Panc1 (cell line): ENCODE data around the gene MICALL2. TPM values are rescaled to one million over a fixed set of nuclear protein-coding genes. Genes with fewer than 3 reads are reported as not detected.

ENCODE experiments used
- ATAC-seq: fragments of 200-7000 bp; cut with Tn5 transposase; 2 replicates; pipeline ENCODE4 v1.9.1; 2020; ENCODE audit warnings: mild to moderate bottlenecking, moderate library complexity
- BruUV-seq: library from RNA; stranded (reverse); fragments of 400-500 nt; replicated peaks from 2 replicates; lab custom pipeline; 2021; lab: Mats Ljungman, UMichigan
- CTCF ChIA-PET: fragments of 300-600 bp; sonication (Branson Sonifier 250); formaldehyde crosslinking; loops from one replicate; lab custom pipeline; 2022; ENCODE audit warnings: antibody characterized with exemption; lab: Charles Lee
- POLR2A ChIA-PET: fragments of 300-600 bp; sonication (Branson Sonifier 250); formaldehyde crosslinking; loops from one replicate; lab custom pipeline; 2022; ENCODE audit warnings: antibody characterized with exemption; lab: Charles Lee
- DNase-seq: peaks from one replicate; pipeline ENCODE4 v3.0.0-alpha.2; 2010; ENCODE audit warnings: low read depth, low spot score
- H3K27ac ChIP-seq: 2 replicates; pipeline ENCODE4 v1.5.1; 2011; ENCODE audit warnings: mild to moderate bottlenecking, low read length, inconsistent platforms
- H3K27me3 ChIP-seq: fragments of 200-500 bp; sonication (Bioruptor generic); 2 replicates; pipeline ENCODE4 v1.6.0; 2014; ENCODE audit warnings: low read length, inconsistent platforms; ENCODE audit not compliant: control insufficient read depth, insufficient read depth
- H3K36me3 ChIP-seq: fragments of 200-500 bp; sonication (Bioruptor generic); 2 replicates; pipeline ENCODE4 v1.5.1; 2014; ENCODE audit warnings: inconsistent platforms, mild to moderate bottlenecking, low read length, moderate library complexity; ENCODE audit not compliant: control insufficient read depth, insufficient read depth
- H3K4me1 ChIP-seq: 2 replicates; pipeline ENCODE4 v1.5.1; 2011; ENCODE audit warnings: inconsistent platforms, mild to moderate bottlenecking, low read length, moderate library complexity; ENCODE audit not compliant: control insufficient read depth, insufficient read depth
- H3K4me3 ChIP-seq, 2 experiments: 2 replicates each; pipeline ENCODE4 v1.5.1; 2011 to 2012; ENCODE audit warnings: low read depth in 2 of 2, low read length in 2 of 2, mild to moderate bottlenecking in 2 of 2, inconsistent platforms in 1 of 2, moderate library complexity in 1 of 2
- H3K9me3 ChIP-seq: fragments of 200-500 bp; sonication (Bioruptor generic); 2 replicates; pipeline ENCODE4 v1.5.1; 2014; ENCODE audit warnings: low read depth, mild to moderate bottlenecking, inconsistent platforms, low read length, moderate library complexity; ENCODE audit not compliant: control insufficient read depth, insufficient read depth
- CTCF ChIP-seq: fragments of 450-650 bp; IDR thresholded peaks from 2 replicates; pipeline ENCODE4 v1.5.1; 2017; ENCODE audit warnings: mild to moderate bottlenecking
- POLR2AphosphoS5 ChIP-seq: IDR thresholded peaks from 2 replicates; pipeline ENCODE4 v1.6.1; 2012; ENCODE audit warnings: mild to moderate bottlenecking, low read depth, low read length, moderate library complexity
- REST ChIP-seq, 2 experiments: IDR thresholded peaks; 2 replicates each; pipeline ENCODE4 v1.6.1; 2011 to 2012; ENCODE audit warnings: low read depth in 2 of 2, control low read depth in 1 of 2, low read length in 1 of 2, mild to moderate bottlenecking in 1 of 2, moderate library complexity in 1 of 2; ENCODE audit not compliant: insufficient read depth in 1 of 2
- SIN3A ChIP-seq: IDR thresholded peaks from 2 replicates; pipeline ENCODE4 v1.6.1; 2012; ENCODE audit warnings: low read depth, mild to moderate bottlenecking, low read length, moderate library complexity, borderline replicate concordance; ENCODE audit not compliant: insufficient read depth
- TCF7L2 ChIP-seq: IDR thresholded peaks from 2 replicates; pipeline ENCODE4 v1.6.1; 2011; ENCODE audit warnings: mild to moderate bottlenecking, low read depth, low read length, inconsistent platforms
- in situ Hi-C: cut with HindIII; loops from 2 replicates; pipeline ENCODE4 v1.10.0; 2016; ENCODE audit warnings: low sequenced_read_pairs, low pct_unique_long_range_greater_than_20kb
- intact Hi-C: fragments of 100-400 bp; cut with micrococcal nuclease; formaldehyde crosslinking; loops from one replicate; pipeline ENCODE4 v1.10.0; 2022; ENCODE audit not compliant: unreplicated experiment
- total RNA-seq: library from RNA; stranded (reverse); gene quantifications from one replicate; pipeline ENCODE4 v1.2.1, GENCODE V29; 2021; ENCODE audit not compliant: unreplicated experiment

Gene MICALL2
- total RNA-seq, 1 experiment from 2014 or later: 144 TPM

DNA sequence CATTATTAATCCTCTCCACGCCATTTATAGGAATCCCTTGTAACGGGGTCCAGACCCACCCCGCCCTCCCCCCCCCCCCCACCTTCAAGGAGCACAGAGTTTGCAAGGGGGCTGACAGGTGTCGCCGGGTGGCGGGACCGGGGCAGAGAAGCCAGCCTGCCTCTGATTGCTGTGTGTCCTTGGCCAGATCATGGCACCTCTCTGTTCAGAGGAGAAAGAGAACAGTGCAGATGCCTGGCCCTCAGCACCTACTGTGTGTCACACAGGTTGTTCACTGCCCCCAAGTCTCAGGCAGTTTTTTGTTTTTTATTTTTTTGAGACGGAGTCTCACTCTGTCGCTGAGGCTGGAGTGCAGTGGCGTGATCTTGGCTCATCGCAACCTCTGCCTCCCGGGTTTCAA, 5.4 kb upstream of the MICALL2 start:
- no peak for DNase-seq
- Histone ChIP-seq H3K9me3 (no peaks in the 10 kb centered on the region), H3K27me3 (no peaks in the 10 kb centered on the region), H3K4me1 (peaks cover 42% of the 10 kb centered on the region), H3K27ac (no peak overlapping the region), H3K4me3 (no peak overlapping the region), H3K36me3 (no peaks in the 10 kb centered on the region)
- in situ Hi-C loops (no loop called here), intact Hi-C loops (no loop called here)
- POLR2A ChIA-PET: no interaction called here
- no TSS peak for BruUV-seq
- TF ChIP-seq POLR2AphosphoS5 (no peak), REST (IDR thresholded peaks at IDR 0.05; ENCODE audit: insufficient read depth in 1 of 2, low read depth in 2 of 2, low read length in 1 of 2) (no peak), TCF7L2 (no peak), CTCF (no peak), SIN3A (no peak)
- CTCF ChIA-PET: no interaction called here
- no peak for ATAC-seq

- Histone ChIP-seq H3K36me3 (peaks cover 2% of the 10 kb centered on the region; the same call in 1 of the 2 replicates), H3K4me1 (peaks cover 39% of the 10 kb centered on the region), H3K27me3 (no peaks in the 10 kb centered on the region), H3K27ac (no peak overlapping the region), H3K9me3 (no peaks in the 10 kb centered on the region), H3K4me3 (no peak overlapping the region)
- no TSS peak for BruUV-seq
- no peak for ATAC-seq
- intact Hi-C loops (no loop called here), in situ Hi-C loops (no loop called here)
- ChIA-PET POLR2A (no interaction called here), CTCF (no interaction called here)
- no peak for TF ChIP-seq SIN3A
- TF ChIP-seq POLR2AphosphoS5: no peak
- TF ChIP-seq REST (IDR thresholded peaks at IDR 0.05; ENCODE audit: insufficient read depth in 1 of 2, low read depth in 2 of 2, low read length in 1 of 2): no peak
- no peak for TF ChIP-seq CTCF
- no peak for TF ChIP-seq TCF7L2
- DNase-seq: no peak
Observed at GRCh38 chr7:1463676-1464223, 4.5 kb upstream of the MICALL2 start.
